ENCODE measurements around the gene SEPTIN10. TPM values are rescaled to one million over a fixed set of nuclear protein-coding genes. Genes with fewer than 3 reads are reported as not detected.

SEPTIN10 gene
- total and polyA plus RNA-seq, 2 of the 8 experiments (the other 6 are each of a cell fraction or from before 2014, with no cell fraction given) = 23.7 to 101 TPM

DNA sequence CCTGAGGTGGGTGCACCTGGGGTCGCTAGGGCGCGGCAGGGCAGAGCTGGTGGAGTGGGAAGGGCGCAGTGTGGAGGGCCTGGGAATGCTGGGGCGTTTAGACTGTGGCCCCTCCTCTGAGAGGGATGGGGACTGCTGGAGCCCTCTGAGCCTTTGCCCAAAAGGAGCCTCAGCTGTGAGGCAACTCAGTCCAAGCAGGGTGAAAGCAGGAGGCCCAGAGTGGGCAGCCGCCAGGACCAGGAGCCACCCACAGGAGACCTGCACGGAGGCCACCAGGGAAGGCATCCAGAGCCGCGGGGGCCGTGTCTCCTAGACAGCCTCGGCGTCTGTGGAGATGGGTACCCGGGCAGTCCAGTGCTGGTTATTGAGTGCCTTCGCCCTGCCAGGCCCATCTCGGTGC lies 114.9 kb downstream of the SEPTIN10 start (continued):
- TF ChIP-seq, protein P1, sequence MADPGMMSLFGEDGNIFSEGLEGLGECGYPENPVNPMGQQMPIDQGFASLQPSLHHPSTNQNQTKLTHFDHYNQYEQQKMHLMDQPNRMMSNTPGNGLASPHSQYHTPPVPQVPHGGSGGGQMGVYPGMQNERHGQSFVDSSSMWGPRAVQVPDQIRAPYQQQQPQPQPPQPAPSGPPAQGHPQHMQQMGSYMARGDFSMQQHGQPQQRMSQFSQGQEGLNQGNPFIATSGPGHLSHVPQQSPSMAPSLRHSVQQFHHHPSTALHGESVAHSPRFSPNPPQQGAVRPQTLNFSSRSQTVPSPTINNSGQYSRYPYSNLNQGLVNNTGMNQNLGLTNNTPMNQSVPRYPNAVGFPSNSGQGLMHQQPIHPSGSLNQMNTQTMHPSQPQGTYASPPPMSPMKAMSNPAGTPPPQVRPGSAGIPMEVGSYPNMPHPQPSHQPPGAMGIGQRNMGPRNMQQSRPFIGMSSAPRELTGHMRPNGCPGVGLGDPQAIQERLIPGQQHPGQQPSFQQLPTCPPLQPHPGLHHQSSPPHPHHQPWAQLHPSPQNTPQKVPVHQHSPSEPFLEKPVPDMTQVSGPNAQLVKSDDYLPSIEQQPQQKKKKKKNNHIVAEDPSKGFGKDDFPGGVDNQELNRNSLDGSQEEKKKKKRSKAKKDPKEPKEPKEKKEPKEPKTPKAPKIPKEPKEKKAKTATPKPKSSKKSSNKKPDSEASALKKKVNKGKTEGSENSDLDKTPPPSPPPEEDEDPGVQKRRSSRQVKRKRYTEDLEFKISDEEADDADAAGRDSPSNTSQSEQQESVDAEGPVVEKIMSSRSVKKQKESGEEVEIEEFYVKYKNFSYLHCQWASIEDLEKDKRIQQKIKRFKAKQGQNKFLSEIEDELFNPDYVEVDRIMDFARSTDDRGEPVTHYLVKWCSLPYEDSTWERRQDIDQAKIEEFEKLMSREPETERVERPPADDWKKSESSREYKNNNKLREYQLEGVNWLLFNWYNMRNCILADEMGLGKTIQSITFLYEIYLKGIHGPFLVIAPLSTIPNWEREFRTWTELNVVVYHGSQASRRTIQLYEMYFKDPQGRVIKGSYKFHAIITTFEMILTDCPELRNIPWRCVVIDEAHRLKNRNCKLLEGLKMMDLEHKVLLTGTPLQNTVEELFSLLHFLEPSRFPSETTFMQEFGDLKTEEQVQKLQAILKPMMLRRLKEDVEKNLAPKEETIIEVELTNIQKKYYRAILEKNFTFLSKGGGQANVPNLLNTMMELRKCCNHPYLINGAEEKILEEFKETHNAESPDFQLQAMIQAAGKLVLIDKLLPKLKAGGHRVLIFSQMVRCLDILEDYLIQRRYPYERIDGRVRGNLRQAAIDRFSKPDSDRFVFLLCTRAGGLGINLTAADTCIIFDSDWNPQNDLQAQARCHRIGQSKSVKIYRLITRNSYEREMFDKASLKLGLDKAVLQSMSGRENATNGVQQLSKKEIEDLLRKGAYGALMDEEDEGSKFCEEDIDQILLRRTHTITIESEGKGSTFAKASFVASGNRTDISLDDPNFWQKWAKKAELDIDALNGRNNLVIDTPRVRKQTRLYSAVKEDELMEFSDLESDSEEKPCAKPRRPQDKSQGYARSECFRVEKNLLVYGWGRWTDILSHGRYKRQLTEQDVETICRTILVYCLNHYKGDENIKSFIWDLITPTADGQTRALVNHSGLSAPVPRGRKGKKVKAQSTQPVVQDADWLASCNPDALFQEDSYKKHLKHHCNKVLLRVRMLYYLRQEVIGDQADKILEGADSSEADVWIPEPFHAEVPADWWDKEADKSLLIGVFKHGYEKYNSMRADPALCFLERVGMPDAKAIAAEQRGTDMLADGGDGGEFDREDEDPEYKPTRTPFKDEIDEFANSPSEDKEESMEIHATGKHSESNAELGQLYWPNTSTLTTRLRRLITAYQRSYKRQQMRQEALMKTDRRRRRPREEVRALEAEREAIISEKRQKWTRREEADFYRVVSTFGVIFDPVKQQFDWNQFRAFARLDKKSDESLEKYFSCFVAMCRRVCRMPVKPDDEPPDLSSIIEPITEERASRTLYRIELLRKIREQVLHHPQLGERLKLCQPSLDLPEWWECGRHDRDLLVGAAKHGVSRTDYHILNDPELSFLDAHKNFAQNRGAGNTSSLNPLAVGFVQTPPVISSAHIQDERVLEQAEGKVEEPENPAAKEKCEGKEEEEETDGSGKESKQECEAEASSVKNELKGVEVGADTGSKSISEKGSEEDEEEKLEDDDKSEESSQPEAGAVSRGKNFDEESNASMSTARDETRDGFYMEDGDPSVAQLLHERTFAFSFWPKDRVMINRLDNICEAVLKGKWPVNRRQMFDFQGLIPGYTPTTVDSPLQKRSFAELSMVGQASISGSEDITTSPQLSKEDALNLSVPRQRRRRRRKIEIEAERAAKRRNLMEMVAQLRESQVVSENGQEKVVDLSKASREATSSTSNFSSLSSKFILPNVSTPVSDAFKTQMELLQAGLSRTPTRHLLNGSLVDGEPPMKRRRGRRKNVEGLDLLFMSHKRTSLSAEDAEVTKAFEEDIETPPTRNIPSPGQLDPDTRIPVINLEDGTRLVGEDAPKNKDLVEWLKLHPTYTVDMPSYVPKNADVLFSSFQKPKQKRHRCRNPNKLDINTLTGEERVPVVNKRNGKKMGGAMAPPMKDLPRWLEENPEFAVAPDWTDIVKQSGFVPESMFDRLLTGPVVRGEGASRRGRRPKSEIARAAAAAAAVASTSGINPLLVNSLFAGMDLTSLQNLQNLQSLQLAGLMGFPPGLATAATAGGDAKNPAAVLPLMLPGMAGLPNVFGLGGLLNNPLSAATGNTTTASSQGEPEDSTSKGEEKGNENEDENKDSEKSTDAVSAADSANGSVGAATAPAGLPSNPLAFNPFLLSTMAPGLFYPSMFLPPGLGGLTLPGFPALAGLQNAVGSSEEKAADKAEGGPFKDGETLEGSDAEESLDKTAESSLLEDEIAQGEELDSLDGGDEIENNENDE (IDR thresholded peaks at IDR 0.05; ENCODE audit: insufficient replicate concordance, low read length) = no peak
- TF ChIP-seq POLR2A (IDR thresholded peaks at IDR 0.05; ENCODE audit: control extremely low read depth in 1 of 2, low read depth in 2 of 2, low read length in 2 of 2) (no peak), JUND (IDR thresholded peaks at IDR 0.05; ENCODE audit: low read length) (no peak), TEAD4 (IDR thresholded peaks at IDR 0.05; ENCODE audit: low read depth, low read length) (no peak), POU5F1 (IDR thresholded peaks at IDR 0.05; ENCODE audit: low read depth, low read length) (no peak), CEBPB (IDR thresholded peaks at IDR 0.05; ENCODE audit: low read depth, low read length) (no peak), SIRT6 (IDR thresholded peaks at IDR 0.05; ENCODE audit: low read length) (no peak), PHF8 (conservative IDR thresholded peaks at IDR 0.05; ENCODE audit: low read depth, low read length) (no peak), BRCA1 (IDR thresholded peaks at IDR 0.05; ENCODE audit: low read depth, low read length) (no peak), EZH2 (IDR thresholded peaks at IDR 0.05; ENCODE audit: low read depth, low read length, severe bottlenecking) (no peak), BACH1 (IDR thresholded peaks at IDR 0.05; ENCODE audit: low read length) (no peak)
- TF ChIP-seq, protein P2, sequence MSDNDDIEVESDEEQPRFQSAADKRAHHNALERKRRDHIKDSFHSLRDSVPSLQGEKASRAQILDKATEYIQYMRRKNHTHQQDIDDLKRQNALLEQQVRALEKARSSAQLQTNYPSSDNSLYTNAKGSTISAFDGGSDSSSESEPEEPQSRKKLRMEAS (IDR thresholded peaks at IDR 0.05) = no peak
- TF ChIP-seq, protein P3, sequence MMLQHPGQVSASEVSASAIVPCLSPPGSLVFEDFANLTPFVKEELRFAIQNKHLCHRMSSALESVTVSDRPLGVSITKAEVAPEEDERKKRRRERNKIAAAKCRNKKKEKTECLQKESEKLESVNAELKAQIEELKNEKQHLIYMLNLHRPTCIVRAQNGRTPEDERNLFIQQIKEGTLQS (IDR thresholded peaks at IDR 0.05; ENCODE audit: insufficient read depth, low read depth, low read length) = no peak

Measured in H1 (cell line).